ENCODE results near the gene DMD. TPM values are rescaled to one million over a fixed set of nuclear protein-coding genes. Genes with fewer than 3 reads are reported as not detected.

DMD gene
- total and polyA plus RNA-seq, 2 of the 8 experiments (the other 6 are each of a cell fraction or from before 2014, with no cell fraction given): 4.8 to 7.4 TPM

GRCh38 chrX:31653422-31653821 lies 1557.9 kb downstream of the DMD start:
- Histone ChIP-seq H3K79me1 (ENCODE audit: low read depth, low read length) (no peaks in the 10 kb centered on the region), H3K4ac (replicated peaks; ENCODE audit: insufficient read length, low read depth, low read length) (no peak overlapping the region), H2BK120ac (replicated peaks; ENCODE audit: low read depth, low read length) (no peak overlapping the region), H2BK20ac (ENCODE audit: low read length) (no peak overlapping the region), H3K18ac (ENCODE audit: extremely low read depth, low read length) (no peak overlapping the region), H3K56ac (replicated peaks; ENCODE audit: insufficient read length, low read depth, low read length) (no peak overlapping the region), H3K4me2 (ENCODE audit: insufficient read depth in 1 of 2, low read depth in 2 of 2, low read length in 2 of 2) (no peak overlapping the region), H3K9me3 (ENCODE audit: insufficient read depth in 2 of 2, low read depth in 1 of 2, low read length in 1 of 2) (no peaks in the 10 kb centered on the region), H3K14ac (ENCODE audit: insufficient read length) (no peak overlapping the region), H3K4me3 (ENCODE audit: extremely low read depth in 1 of 4, insufficient read depth in 2 of 4, low read depth in 3 of 4, low read length in 4 of 4) (no peak overlapping the region), H2AK5ac (ENCODE audit: low read depth, low read length) (no peak overlapping the region), H4K5ac (ENCODE audit: insufficient read length, low read depth, low read length) (no peak overlapping the region), H3K4me1 (replicated peaks in 1 of 4; ENCODE audit: control insufficient read depth in 3 of 4, insufficient read depth in 4 of 4, low read length in 3 of 4) (no peaks in the 10 kb centered on the region), H3K23me2 (ENCODE audit: low read depth, low read length) (no peaks in the 10 kb centered on the region), H3K79me2 (ENCODE audit: control insufficient read depth in 1 of 2, insufficient read depth in 2 of 2, low read length in 2 of 2) (no peaks in the 10 kb centered on the region), H3K36me3 (ENCODE audit: control insufficient read depth in 2 of 4, insufficient read depth in 4 of 4, low read length in 3 of 4) (no peaks in the 10 kb centered on the region), H4K91ac (replicated peaks; ENCODE audit: insufficient read length, low read length) (no peak overlapping the region), H4K8ac (ENCODE audit: extremely low read depth, insufficient read depth, low read length) (no peak overlapping the region), H2BK5ac (ENCODE audit: low read depth, low read length) (no peak overlapping the region), H3K23ac (ENCODE audit: insufficient read length) (no peak overlapping the region), H3K27me3 (replicated peaks in 1 of 4; ENCODE audit: control insufficient read depth in 3 of 4, extremely low read depth in 1 of 4, insufficient read depth in 3 of 4, low read length in 3 of 4) (no peaks in the 10 kb centered on the region), H2BK15ac (ENCODE audit: low read length) (no peak overlapping the region), H2AFZ (ENCODE audit: low read length) (no peak overlapping the region), H3K9ac (replicated peaks in 1 of 4; ENCODE audit: extremely low read depth in 1 of 4, low read depth in 3 of 4, low read length in 3 of 4) (no peak overlapping the region), H4K20me1 (replicated peaks in 1 of 2; ENCODE audit: control insufficient read depth in 1 of 2, insufficient read depth in 2 of 2, low read length in 2 of 2) (no peaks in the 10 kb centered on the region), H2BK12ac (ENCODE audit: low read depth, low read length) (no peak overlapping the region), H3K27ac (ENCODE audit: low read depth, low read length) (no peak overlapping the region)
- ChIA-PET POLR2A (ENCODE audit: partially characterized antibody) (no interaction called here), CTCF (ENCODE audit: partially characterized antibody) (interaction anchor here (1.7 kb wide), 1 partner anchor 440 kb away, joined by 3 read pairs; no protein-coding TSS in a partner anchor)
- TF ChIP-seq ATF3 (IDR thresholded peaks at IDR 0.05; ENCODE audit: insufficient read depth, low read depth, low read length): no peak
- no peak for TF ChIP-seq SAP30 (IDR thresholded peaks at IDR 0.05; ENCODE audit: insufficient read depth, insufficient replicate concordance, low read length)
- TF ChIP-seq NANOG (IDR thresholded peaks at IDR 0.05; ENCODE audit: insufficient read depth, low read depth, low read length, poor library complexity, severe bottlenecking): no peak
- no peak for TF ChIP-seq CTBP2 (IDR thresholded peaks at IDR 0.05; ENCODE audit: borderline replicate concordance, insufficient read depth, insufficient read length, low read length)
- no peak for TF ChIP-seq CBX5 (IDR thresholded peaks at IDR 0.05; ENCODE audit: low read depth, low read length)
- no peak for TF ChIP-seq TAF1 (IDR thresholded peaks at IDR 0.05; ENCODE audit: low read depth, low read length)
- TF ChIP-seq ASH2L (IDR thresholded peaks at IDR 0.05; ENCODE audit: low read length): no peak
- TF ChIP-seq POU5F1 (IDR thresholded peaks at IDR 0.05; ENCODE audit: low read depth, low read length): no peak
- no peak for TF ChIP-seq CHD1 (IDR thresholded peaks at IDR 0.05; ENCODE audit: low read depth, low read length)
- TF ChIP-seq SP2 (IDR thresholded peaks at IDR 0.05; ENCODE audit: low read length): no peak
- TF ChIP-seq RNF2 (IDR thresholded peaks at IDR 0.05; ENCODE audit: borderline replicate concordance, low read depth, low read length, missing control alignments, poor library complexity, severe bottlenecking): no peak
- TF ChIP-seq BACH1 (IDR thresholded peaks at IDR 0.05; ENCODE audit: low read length): no peak
- TF ChIP-seq CBX8 (IDR thresholded peaks at IDR 0.05; ENCODE audit: borderline replicate concordance, low read depth, low read length): no peak
- no peak for TF ChIP-seq CREB1 (IDR thresholded peaks at IDR 0.05)
- DNase-seq (ENCODE audit: low read depth in 1 of 2, low spot score in 2 of 2) (no peak), FAIRE-seq (no peak)

Data from H1 (cell line).